Anterior cingulate cortex (tissue), 58 donors: ENCODE data around the gene SUMO4.

ENCODE experiments used
- DNase-seq, 58 donors: peaks; one replicate each; lab custom pipeline; 2025; lab: John Stamatoyannopoulos, UW

Gene SUMO4

GRCh38 chr6:149387779-149388512 lies 12.1 kb upstream of the SUMO4 start:
- DNase-seq, result no peak

DNA sequence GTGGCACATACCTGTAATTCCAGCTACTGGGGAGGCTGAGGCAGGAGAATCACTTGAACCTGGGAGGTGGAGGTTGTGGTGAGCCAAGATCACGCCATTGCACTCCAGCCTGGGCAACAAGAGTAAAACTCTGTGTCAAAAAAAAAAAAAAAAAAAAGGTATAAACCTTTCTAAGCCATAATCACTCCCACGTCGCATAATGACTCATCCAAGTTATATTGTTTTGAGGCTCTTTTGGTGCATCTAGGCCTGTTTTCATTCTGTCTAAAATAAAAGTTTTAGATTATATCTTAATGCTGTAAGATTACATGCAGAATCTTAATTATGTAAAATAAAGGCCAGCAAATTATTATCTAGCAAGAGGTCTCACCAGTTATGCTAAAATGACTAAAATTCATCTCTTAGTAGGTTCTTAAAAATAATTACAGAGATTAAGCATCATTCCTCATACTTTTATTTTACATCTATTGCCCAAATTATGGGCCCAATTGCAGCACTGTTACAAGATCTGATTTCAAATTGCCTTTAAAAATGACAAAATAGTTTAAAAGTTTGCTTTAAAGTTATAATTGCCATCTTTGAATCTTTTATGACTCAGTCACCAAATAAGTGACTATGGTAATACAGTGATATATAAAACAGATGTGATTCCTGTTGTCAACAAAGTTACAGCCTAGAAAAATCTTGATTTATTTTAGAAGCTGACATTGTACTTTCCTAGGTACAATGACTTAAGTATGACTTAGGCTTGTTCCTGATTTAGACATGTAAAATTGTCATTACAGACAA lies 10.4 kb upstream of the SUMO4 start:
- no peak for DNase-seq

- no peak for DNase-seq
These were observed 8.0 kb upstream of the SUMO4 start for GRCh38 chr6:149392093-149392492.

DNA sequence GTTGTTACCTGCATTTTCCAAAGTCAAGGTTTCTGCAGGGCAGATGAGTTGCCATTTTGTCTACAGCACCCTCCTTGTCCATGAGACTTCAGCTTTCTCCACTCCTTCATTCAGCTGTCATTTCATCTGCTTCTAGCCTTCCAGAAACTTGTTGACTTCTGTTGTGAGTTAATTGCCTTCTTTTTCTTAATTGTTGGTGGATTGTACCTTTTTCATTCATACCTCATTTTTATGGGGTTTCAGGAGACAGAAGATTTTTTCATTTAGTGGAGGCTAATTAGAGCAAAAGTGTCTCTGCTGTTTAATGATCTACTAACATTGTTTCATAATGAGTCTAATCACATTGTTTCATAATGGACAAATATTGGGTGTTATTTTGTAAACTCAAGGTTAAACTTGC lies 7.5 kb upstream of the SUMO4 start:
- no peak for DNase-seq

GRCh38 chr6:149393002-149393679 lies 6.9 kb upstream of the SUMO4 start:
- no peak for DNase-seq

DNA sequence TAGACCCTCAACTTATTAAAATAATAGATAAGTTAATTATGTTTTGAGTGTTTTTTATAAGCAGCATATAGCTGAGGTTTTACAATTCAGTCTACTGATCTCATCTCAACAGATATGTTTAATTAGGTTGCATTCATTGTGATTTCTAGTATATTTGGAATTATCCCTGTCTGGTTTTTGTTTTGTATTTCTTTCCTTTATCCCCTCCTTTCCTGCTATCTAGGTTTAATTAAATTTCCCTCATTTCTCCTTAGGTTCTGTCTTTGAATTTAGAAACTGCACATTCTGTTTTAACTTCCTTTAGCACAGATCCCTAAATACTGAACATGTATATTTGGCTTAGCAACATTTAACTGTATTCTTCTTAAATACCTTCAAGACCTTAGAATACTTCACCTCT lies 4.9 kb upstream of the SUMO4 start:
- no peak for DNase-seq

DNA sequence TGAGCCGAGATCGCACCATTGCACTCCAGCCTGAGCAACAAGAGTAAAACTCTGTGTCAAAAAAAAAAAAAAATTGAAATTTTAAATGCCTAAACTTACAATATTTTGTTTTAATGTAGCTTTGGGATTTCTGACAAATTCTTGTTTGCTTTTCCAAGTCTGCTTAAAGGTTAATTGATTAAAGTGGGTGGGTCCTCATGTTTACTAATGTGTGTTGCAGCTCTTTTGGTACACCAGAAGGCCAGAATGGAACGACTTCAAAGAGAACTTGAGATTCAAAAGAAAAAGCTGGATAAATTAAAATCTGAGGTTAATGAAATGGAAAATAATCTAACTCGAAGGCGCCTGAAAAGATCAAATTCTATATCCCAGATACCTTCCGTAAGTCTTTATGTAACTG lies 2.7 kb upstream of the SUMO4 start:
- no peak for DNase-seq

DNA sequence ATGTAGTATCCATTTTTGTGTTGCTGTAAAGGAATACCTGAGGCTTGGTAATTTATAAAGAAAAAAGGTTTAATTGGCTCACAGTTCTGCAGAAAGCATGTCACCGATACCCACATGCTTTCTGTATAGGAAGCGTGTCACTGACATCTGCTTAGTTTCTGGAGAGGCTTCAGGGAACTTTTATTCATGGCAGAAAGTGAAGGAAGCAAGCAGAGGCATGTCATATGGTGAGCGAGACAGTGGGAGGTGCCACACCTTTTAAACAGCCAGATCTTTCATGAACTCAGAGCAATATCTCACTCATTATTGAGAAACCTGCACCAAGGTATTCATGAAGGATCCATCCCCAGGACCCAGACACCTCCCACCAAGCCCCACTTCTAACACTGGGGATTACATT lies 3.5 kb downstream of the SUMO4 start:
- DNase-seq, result no peak

DNA sequence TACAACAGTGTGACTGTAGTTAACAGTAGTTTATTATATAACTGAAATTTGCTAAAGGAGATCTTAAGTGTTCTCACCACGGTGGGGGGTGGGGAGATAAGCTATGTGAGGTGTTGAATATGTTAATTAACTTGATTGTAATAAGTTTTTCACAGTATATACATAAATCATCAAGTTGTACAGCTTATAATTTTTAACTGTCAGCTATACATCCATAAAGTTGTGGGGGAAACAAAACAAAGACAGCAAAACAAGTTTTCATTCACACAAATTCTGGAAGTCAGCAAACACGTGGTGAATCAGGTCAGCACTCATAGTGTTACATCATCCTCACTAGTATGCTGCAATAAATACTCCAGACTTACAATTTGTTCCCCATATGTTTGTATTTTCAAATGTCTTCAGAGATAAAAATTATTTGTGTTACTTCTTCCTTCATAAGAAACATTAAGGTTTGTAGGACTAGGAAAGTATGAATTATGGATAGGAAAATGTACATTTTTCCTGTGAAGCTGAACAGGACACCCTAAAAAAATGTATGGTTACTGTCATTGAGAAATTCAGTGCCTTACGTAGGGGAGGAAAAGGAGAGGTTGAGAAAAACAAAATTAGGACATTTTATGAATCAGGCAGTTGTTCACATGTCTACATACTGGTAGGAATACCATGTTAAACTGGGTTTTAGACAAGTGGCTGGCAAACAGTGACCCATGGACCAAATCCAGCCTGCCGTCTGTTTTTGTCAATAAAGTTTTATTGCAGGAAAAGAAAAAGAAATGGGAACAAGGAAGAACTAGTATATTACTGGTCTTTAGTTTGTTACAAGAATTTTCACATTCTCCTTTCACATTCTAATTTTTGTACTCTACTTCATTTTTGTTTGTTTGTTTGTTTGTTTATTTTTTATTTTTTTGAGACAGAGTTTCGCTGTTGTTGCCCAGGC lies 6.0 kb downstream of the SUMO4 start:
- DNase-seq, result no peak

DNA sequence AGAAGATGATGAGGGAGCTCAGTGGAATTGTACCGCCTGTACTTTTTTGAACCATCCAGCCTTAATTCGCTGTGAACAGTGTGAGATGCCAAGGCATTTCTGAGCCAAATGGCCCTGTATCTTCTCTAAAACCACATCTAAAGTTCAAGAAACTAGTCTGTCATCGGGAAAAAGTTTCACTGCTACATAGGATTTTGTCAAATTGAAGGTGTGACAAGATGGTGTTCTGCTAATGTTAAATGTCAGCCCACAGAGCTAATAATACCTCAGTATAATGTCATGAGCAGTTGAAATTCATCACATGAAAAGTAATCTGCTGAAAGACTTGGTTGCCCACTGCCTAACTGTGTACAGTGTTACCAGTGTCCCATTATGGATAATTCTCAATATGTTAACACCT lies 9.6 kb downstream of the SUMO4 start:
- DNase-seq, result no peak

DNA sequence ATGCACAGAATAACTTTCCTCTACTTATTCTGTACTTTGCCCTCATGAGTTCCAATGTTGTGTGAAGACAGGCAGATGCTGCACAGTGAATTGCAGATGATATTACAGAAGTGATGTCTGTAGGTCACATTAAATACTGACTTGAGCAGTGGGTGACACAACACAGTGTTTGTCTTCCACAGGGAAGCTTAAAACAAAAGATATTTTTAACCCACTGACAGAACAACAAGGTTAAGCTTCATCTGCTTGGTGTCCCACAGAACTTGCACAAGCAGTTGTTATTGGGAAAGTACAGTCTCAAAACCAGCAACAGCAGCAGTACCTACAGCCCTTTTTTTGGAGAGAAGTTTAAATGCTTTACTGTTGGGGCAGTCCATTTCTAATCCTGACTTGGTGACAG lies 10.5 kb downstream of the SUMO4 start:
- DNase-seq, result no peak

GRCh38 chr6:149414009-149414408 lies 13.9 kb downstream of the SUMO4 start:
- no peak for DNase-seq

- DNase-seq, result no peak
These were observed 14.8 kb downstream of the SUMO4 start for GRCh38 chr6:149414821-149415220.

DNA sequence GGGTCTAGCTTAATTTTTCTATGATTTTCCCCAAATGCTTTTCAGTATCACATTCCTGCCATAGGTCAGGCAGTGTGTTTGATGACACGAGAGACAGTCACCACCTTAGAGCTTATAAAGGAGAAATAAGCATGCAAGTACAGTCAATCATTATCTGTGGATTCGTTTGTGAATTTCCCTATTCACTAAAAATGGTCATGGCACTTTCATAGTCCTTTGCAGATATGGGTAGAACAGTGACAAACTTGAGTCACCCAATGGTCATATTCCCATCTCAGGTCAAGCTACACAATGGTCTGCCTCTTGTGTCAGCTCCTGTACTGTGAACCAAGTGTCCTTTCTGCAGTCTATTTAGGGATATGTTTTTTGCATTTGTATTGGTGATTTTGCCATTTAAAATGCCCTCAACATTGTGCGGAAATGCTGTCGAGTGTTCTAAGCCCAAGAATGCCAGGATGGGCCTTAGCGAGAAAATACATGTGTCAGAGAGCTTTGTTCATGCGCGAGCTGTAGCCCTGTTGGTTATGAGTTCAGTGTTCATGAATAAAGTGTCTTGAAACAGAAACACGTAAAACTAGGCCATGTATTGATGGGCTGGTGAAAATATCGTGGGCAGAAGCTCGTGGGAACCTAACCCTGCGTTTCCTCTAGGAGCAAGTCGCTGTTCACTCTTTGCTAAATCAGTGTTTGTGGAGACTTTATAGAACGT lies 19.8 kb downstream of the SUMO4 start:
- DNase-seq, result no peak

GRCh38 chr6:149421132-149421531 lies 21.1 kb downstream of the SUMO4 start:
- no peak for DNase-seq

DNA sequence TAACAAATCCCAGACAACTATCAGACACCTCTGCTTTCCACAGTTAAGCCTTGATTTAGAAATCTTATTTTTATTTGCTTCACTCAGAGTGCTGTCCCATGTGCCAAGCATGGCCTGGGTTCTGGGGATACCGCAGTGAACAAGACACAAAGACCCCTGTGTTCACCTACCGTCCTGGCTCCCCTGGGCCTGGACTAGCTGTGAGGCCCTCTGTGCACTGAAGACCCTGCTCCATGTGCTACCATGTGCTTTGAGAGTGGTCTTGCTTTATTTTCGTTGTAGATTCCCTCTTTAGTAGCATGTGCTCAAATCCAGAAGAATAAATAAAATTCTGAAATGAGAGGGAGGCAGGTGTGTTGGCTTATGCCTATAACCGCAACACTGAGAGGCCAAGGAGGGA lies 22.5 kb downstream of the SUMO4 start:
- no peak for DNase-seq

- no peak for DNase-seq
These were observed 23.9 kb downstream of the SUMO4 start for GRCh38 chr6:149423964-149424440.

DNA sequence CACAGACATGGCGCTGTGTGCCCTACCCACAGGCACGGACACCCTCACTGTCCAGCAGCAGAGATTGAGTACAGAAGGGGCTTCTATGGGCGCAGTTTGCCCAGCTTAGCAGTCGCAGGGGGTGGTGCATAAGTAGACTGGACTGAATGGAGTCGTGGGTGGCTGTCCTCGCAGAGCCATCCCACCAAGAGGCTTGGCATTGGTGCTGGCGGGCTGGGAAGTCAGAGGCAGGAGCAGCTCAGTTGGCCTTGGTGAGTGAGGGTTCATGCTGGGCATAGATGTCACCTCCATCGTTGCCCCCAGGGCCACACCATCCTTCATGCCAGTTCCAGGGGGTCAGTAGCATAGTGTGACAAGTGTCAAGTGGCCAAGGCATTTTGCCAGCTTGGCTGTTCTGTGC lies 25.2 kb downstream of the SUMO4 start:
- no peak for DNase-seq

DNA sequence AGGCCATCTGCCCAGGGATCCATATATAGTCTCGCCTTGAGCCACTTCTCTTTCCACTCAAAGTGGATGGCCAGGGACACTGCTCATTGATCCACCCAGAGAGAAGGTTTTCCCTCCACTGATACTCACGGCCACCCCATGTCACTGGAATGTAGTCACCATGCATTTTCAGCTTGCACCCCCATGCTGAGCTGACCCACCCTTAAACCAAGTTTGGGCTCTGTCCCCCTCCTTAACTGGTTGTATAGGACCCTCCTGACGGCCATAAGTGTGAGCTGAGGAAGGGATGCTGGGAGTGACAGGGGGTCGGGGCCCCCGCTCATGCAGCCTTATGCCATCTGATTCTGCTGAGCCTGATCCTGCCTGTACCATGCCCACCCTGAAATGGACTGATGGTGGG lies 25.7 kb downstream of the SUMO4 start:
- no peak for DNase-seq

- no peak for DNase-seq
These were observed 28.5 kb downstream of the SUMO4 start for GRCh38 chr6:149428606-149429005.
